Chondrocyte (in vitro differentiated cells): Measurements from ENCODE around the gene PARP11. TPM values are rescaled to one million over a fixed set of nuclear protein-coding genes. Genes with fewer than 3 reads are reported as not detected.
A peak's percentile ranks its signal among the peaks of the same experiment; 100 is the strongest.

Experiments
- DNase-seq: peaks from one replicate; pipeline ENCODE4 v3.0.0; 2021; ENCODE audit warnings: mixed read lengths, low spot score
- H3K27ac Mint-ChIP-seq: one replicate; pipeline ENCODE4 v1.8.0; 2021; ENCODE audit warnings: mild to moderate bottlenecking, moderate library complexity, mixed read lengths; ENCODE audit not compliant: unreplicated experiment
- H3K27me3 Mint-ChIP-seq: 2 replicates; pipeline ENCODE4 v1.8.0; 2021; ENCODE audit warnings: low read depth, mixed read lengths
- H3K36me3 Mint-ChIP-seq: 2 replicates; pipeline ENCODE4 v1.8.0; 2021; ENCODE audit warnings: low read depth, mixed read lengths
- H3K4me1 Mint-ChIP-seq: 2 replicates; pipeline ENCODE4 v1.8.0; 2021; ENCODE audit warnings: low read depth, mild to moderate bottlenecking, mixed read lengths
- H3K4me3 Mint-ChIP-seq: one replicate; pipeline ENCODE4 v1.8.0; 2021; ENCODE audit warnings: mild to moderate bottlenecking, moderate library complexity, mixed read lengths; ENCODE audit not compliant: unreplicated experiment
- H3K9me3 Mint-ChIP-seq: 2 replicates; pipeline ENCODE4 v1.8.0; 2021; ENCODE audit warnings: low read depth, mixed read lengths
- total RNA-seq: library from RNA; stranded (reverse); gene quantifications from 3 replicates; pipeline ENCODE4 v1.2.1, GENCODE V29; 2021
- TF ChIP-seq, protein P1 (sequence below): fragments of 200-600 bp; sonication (generic); IDR thresholded peaks from 2 replicates; pipeline ENCODE4 v1.5.0; 2021; ENCODE audit warnings: antibody characterized with exemption, mild to moderate bottlenecking, moderate library complexity

The PARP11 gene
- total RNA-seq, 1 donor from 2014 or later: 10.2 TPM

DNA sequence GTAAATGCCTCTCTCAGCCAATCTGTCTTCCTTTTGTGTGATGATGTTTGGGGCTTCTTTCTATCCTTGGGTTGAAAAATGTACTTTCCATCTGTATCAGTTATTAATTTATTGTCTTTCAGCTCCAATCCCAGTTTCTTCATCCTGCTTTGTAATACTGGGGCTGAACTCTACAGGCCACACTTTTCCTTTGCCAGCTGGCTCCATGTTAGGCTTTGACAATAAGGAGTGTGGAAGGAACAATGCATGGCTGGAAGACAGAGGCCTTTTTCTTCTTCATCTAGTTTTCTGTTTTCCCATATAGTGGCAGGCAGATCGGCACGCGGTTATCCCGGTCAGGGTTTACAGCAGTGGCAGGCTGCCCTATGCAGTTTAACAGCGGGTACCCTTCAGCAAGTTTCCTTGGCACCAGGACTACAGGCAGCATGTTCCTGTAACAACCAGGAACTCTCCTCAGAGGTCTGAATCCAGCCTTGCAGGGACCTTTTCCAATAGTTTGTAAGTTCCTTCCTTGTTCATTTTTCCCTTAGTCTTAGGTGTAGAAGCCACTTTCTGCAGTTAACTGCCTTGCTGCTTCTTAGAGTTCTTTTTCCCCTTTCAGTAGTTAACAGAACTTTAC is 81.8 kb downstream of the PARP11 start:
- Mint-ChIP-seq H3K27ac (no peak overlapping the region), H3K4me3 (no peak overlapping the region), H3K4me1 (no peaks in the 10 kb centered on the region), H3K27me3 (peaks cover 3% of the 10 kb centered on the region), H3K36me3 (peaks cover 9% of the 10 kb centered on the region), H3K9me3 (peaks cover 14% of the 10 kb centered on the region)
- DNase-seq: no peak
- TF ChIP-seq, protein P1, sequence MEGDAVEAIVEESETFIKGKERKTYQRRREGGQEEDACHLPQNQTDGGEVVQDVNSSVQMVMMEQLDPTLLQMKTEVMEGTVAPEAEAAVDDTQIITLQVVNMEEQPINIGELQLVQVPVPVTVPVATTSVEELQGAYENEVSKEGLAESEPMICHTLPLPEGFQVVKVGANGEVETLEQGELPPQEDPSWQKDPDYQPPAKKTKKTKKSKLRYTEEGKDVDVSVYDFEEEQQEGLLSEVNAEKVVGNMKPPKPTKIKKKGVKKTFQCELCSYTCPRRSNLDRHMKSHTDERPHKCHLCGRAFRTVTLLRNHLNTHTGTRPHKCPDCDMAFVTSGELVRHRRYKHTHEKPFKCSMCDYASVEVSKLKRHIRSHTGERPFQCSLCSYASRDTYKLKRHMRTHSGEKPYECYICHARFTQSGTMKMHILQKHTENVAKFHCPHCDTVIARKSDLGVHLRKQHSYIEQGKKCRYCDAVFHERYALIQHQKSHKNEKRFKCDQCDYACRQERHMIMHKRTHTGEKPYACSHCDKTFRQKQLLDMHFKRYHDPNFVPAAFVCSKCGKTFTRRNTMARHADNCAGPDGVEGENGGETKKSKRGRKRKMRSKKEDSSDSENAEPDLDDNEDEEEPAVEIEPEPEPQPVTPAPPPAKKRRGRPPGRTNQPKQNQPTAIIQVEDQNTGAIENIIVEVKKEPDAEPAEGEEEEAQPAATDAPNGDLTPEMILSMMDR: no peak

DNA sequence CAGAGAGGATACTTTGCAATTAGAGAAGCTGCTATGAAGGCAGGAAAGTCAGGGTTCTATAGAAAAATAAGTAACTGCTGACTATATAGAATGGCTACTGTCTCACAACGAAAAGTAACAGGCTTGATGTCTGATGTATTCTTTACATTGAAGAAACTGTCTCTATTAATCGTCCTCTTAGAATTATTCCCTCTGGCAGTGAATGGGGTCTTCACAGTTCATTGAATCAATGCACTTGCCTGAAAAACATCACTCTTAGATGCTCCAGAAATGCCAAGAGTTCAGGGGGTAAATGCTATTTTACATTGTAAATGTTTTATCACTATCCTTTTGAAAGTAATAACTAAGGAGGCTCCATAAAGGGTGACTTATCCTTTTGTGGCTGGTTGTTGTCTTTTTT is 82.6 kb downstream of the PARP11 start:
- DNase-seq: no peak
- Mint-ChIP-seq H3K27ac (no peak overlapping the region), H3K27me3 (peaks cover 3% of the 10 kb centered on the region), H3K4me3 (no peak overlapping the region), H3K4me1 (no peaks in the 10 kb centered on the region), H3K36me3 (peaks cover 9% of the 10 kb centered on the region), H3K9me3 (peaks cover 19% of the 10 kb centered on the region)
- TF ChIP-seq, protein P1: no peak

DNA sequence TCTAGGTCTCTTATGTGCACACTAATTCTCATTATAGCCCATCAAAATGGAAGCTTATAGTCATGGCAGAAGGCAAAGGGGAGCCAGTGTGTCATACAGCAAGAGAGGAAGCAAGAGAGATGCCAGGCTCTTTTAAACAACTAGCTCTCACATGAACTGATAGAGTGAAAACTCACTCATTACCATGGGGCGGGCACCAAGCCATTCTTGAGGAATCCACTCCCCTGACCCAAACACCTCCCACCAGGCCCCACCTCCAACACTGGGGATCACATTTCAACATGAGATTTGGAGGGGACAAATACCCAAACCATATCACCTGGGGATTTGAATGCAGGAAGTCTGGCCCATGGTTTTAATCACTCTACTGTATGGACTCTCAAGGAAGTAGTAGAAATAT is 83.4 kb downstream of the PARP11 start:
- no peak for DNase-seq
- TF ChIP-seq, protein P1: no peak

DNA sequence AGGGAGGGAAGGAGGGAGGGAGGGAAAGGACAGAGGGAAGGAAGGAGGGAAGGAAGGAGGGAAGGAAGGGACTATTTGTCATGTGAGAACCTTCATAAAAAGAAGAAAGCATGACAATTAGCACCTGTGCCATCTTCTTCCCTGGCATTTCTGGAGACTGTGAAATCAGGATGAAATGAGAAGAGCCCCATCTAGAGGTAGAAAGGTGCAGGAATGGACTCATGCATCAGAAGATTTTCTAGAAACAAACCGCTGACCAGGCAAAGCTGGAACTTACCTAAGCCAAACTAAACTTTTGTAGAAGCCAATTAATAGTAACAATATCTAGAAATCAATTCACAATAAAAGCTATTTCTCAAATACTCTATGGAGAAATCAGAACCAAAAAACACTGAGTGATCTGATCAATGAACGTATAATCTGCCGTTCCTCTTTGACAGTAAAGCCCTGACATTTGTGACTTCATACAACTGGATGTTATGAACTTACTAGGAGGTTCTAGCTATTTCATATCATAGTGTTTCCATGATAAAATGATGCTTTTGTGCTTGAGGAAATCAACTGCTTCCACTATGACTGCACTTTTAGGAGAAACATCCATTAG is 95.9 kb downstream of the PARP11 start:
- H3K4me3 Mint-ChIP-seq: no peak overlapping the region
- no peak for DNase-seq

More for the DNA sequence above, 83.4 kb downstream of the PARP11 start:
- Mint-ChIP-seq H3K27me3 (peaks cover 3% of the 10 kb centered on the region), H3K9me3 (peaks cover 22% of the 10 kb centered on the region), H3K36me3 (peaks cover 9% of the 10 kb centered on the region), H3K4me1 (no peaks in the 10 kb centered on the region), H3K4me3 (no peak overlapping the region), H3K27ac (no peak overlapping the region)

DNA sequence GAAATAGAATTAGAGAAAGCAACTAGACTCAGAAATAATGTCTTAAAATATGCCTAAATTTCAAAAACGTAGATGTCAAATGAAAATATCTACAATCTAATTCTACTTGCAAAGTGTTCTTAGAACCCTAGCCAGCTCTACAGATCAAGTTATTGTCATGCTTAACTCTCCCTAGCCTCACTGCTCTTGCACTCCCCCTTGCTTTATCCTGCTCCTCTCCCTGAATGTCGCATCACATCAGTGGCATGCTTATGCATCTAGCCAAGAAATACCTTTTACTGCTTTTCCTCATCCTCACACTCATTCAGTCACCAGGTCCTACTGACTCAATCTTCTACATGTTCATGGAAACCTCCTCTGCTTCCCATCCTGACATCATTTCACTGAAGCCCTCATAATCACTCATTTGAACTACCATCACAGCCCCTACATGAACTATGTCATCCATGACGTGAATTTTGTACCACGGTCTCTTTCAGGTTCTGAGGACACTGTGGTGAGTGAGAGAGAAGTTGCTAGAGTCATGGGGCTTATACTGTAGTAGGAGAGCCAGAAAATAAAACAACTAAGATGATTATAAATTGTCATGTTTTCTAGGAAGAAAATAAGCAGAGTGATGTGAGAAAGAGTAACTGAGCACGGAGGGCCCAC is 97.7 kb downstream of the PARP11 start:
- Mint-ChIP-seq H3K4me1 (no peaks in the 10 kb centered on the region), H3K9me3 (no peaks in the 10 kb centered on the region), H3K27ac (no peak overlapping the region), H3K27me3 (peaks cover 13% of the 10 kb centered on the region), H3K4me3 (no peak overlapping the region), H3K36me3 (no peaks in the 10 kb centered on the region)
- TF ChIP-seq, protein P1: no peak
- no peak for DNase-seq

More for the DNA sequence above, 95.9 kb downstream of the PARP11 start:
- no peaks in the 10 kb centered on the region for H3K36me3 Mint-ChIP-seq
- no peaks in the 10 kb centered on the region for H3K4me1 Mint-ChIP-seq
- TF ChIP-seq, protein P1: peak; percentile 85
- H3K9me3 Mint-ChIP-seq: no peaks in the 10 kb centered on the region
- peaks cover 23% of the 10 kb centered on the region for H3K27me3 Mint-ChIP-seq
- H3K27ac Mint-ChIP-seq: no peak overlapping the region
